LHCN-M2 (cell line): ENCODE data around the gene SORCS1. TPM values are rescaled to one million over a fixed set of nuclear protein-coding genes. Genes with fewer than 3 reads are reported as not detected.
"Not testable (repeated sequence)": the region's sequence is repeated elsewhere in the genome, so short reads cannot be mapped to it uniquely, and the experiment has no call there.

Experiments used
- DNase-seq: peaks from one replicate; pipeline ENCODE4 v3.0.0-alpha.2; 2012; ENCODE audit warnings: low read depth
- total RNA-seq: library from RNA; depleted of rRNA; stranded (reverse); fragments of >200 nt; gene quantifications from 2 replicates; pipeline ENCODE4 v1.2.3, GENCODE V29; 2014

SORCS1 gene
- total RNA-seq, 1 experiment from 2014 or later = not detected

DNA sequence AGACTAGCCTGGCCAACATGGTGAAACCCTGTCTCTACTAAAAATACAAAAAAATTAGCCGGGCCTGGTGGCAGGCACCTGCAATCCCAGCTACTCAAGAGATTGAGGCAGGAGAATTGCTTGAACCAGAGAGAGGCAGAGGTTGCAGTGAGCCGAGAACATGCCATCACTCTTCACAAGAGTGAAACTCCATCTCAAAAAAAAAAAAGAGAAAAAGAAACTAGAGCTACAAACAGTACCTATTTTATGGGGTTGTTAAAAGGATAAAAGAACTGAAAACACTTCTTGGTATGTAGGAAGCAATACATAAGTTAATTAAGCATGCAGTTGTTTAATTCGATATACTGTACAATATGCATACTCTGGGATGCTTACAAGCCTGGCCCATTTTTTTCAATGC, 216.9 kb downstream of the SORCS1 start:
- DNase-seq = no peak

DNA sequence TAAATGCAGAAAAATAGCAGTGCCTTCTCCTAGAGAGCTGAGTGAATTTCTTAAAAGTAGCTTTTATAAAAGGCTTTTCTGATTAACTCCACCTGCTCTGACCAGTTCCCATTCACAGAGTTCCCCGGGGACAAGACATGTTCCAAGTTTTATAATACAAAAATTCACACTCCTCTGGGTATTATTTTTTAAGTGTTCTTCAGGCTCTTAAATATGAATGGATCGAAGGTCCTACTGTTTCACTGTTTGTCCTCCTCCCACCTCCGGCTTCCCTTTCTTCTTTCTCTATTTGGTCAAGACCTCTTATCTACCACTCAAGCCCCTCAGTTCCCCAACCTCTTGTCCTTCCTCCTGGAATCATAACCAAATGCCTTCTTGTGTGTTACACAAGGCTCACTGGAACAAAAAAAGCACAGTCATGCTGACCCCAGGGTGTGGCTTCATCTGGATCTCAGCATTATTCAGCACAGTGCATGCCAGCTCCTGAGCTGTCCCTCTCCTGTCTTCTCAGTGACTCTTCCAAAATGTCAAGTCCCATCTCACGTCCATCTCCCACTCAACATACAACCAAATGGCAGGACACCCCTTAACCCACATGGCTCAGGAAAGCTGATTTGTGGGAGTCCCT, 222.4 kb downstream of the SORCS1 start:
- no peak for DNase-seq

DNA sequence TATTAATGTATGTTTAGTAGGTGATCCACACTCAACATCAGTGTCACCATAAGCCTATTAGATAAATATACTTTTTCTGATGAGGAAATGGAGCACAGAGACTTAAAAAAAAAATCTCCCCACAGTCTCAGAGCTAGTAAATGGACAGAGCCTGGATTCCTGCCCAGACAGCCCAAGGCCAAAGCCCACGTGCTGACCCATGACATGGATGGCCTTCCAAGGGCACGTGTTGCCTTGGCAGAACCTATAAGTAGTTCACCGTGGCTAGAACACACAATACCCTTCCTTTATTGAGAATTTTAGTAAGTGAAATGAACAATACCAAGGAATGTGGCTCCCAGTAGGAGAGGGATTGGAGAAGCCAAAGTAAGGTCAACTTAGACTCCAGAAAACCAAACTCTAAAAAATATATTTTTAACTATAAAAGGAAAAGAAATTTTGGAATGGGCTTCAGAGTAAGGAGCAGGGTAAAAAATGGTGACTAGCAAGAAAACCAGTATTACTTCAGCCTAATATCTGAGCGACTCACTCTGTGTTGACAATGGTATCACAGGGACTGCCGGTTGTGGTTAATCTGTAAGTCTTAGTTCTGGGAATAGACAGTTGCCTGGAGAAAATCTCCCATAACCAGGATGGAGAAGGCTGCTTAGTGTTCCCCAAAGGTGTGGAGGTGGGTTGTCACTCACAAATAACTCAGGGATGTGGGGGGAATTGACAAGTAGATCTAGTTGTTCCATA, 223.0 kb downstream of the SORCS1 start:
- DNase-seq = no peak

DNA sequence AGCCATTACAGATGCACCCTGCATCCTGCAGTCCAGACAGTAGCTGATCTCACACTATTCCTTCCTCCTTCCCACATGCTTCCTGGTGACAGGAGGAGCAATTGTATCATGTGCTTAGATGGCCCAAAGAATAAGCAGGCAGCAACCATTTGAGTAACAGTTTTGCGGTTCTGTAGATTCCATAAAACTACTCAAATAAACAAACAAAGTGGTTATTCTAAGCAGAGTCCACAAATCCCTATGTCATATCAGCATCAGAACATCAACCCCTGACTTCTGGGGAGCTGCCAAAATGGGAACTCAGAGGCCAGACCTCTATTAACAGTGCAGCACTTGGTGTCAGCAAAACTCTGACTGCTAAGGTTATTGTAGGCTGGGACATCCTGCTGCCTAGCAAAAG, 226.0 kb downstream of the SORCS1 start:
- DNase-seq = no peak

- no peak for DNase-seq
Measured at GRCh38 chr10:106935978-106936451, 228.5 kb downstream of the SORCS1 start.

DNA sequence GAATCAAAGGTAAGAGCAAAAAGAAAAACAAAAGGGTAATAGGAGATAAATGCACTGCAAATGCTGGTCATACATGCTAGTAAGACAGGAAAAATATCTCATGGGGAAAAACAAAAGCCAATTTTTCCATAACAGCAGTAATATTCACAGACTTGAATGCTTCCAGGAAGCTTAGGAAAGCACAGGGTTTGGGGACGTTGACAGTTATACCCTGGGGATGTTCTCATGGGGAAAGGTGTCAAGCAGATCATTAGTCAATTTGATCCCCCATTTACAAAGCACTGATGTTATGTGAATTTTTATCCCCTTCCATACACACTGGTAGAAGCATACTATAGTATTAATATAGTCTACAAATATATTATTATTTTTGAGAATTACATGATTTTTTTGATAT, 232.7 kb downstream of the SORCS1 start:
- no peak for DNase-seq

DNA sequence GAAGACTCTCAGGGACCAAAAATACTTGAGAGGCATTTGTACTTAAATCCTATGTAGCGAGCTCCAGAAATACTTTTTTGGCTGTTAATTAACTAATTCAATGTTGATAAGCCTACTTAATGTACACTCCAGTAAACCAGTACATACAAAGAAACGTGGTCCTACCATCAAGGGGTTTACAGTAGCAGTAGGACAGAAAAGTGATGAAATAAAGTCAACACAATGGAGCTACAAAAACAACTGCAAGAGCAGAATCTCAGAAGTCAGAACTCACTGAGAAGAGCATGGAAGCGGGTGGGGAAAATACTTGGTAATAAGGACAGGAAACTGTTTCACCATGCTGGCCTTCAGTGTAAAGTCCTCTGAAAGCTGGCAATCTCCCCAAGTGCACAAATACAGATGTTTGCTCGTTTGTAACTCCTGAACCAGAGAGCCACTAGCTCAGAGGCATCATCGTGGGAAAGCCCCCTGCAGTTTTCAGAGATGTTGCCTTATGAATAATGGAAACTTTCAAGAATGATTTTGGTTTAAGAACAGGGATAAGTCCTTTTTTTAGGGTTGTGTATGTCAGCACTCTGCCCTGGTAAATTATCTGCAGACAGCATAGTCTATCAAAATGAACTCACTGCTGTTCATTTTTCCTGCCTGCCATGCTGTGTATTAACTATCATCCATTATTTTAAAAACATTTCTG, 233.2 kb downstream of the SORCS1 start:
- DNase-seq = no peak

- no peak for DNase-seq
Measured at GRCh38 chr10:106930751-106931150, 233.8 kb downstream of the SORCS1 start.

DNA sequence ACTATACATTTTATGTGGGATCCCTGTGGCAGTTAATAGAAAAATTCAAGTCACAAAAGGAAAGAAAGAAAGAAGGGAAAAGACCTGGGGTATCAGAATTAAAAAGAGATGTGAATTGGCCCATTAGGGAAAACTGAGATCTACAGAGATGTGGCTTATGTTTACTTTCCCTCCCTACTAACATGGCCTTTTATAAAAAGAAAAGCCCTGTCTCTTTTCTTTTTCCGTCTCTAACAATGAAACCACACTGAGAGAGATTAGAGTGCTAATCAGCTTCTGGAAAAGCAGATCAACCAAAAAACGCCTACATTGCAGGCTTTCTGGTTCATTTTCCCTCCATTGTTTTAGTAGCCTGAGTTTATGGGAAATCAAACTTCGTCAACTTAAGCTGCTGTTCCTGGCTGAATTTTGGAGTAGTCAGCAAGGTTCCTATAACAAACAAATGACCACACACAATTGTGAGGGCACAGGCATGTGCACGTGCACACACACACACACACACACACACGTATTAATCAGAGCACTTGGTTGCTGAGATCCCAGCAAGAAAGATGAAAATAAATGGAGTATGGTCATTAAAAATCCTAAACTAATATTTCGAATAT, 235.1 kb downstream of the SORCS1 start:
- DNase-seq = no peak

GRCh38 chr10:106928151-106928550, 236.4 kb downstream of the SORCS1 start:
- not testable (repeated sequence) for DNase-seq

DNA sequence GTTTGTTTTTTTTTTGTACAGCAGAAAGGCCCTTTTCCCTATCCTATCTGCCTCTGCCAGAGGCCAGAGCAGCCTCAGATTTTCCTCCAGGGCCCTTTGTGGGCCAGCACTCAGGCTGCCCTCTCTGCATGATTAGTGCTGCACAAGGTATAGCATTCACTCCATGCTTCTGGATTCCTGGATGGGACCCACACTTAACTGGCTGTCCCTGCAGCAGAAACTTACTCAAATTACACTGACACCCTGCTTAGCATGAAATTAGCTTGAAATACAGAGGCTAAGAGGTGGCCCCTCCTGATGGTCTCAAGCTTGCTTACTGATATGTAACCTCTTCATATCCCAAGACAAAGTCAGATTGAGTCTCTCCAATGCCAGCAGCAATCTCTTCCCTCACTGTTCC, 239.3 kb downstream of the SORCS1 start:
- no peak for DNase-seq

DNA sequence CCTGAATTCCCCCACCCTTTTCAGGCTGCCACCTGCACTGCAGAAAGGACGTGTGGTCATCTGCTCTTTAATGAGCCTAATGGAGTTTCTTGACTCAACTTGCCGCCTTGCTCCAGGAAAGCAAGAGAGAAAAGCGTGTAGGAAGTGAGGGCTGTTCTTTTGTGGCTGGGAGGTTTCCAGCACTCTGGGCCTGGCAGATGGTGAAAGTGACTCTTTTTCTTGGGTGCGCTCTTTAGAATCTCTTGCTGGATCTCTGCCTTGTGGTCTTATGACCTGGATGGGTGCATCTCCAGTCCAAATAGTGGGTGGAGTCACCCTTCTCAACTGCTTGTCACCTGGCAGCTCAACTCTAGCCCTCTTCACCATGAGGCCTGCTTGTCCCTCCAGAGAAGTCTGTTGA, 244.0 kb downstream of the SORCS1 start:
- no peak for DNase-seq

DNA sequence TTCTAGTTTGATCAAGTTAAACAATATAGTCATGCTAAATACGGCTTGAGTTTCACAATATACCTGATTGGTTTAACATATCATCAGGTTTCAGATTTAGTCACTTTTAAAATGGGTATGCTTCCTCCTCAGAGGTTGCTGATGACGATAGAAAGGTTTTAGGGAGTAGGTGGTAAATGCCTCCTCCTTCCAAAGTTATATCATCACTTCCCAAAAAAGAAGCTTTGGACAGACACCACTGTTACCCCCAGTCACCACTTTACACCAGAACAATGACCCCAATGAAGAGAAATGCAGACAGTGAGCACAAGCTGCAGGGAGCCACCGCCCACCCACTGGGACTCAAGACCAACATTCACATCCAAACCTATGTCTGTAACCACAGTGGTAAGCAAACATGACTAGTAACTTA, 244.6 kb downstream of the SORCS1 start:
- no peak for DNase-seq

- no peak for DNase-seq
Measured at GRCh38 chr10:106917452-106918055, 247.0 kb downstream of the SORCS1 start.

DNA sequence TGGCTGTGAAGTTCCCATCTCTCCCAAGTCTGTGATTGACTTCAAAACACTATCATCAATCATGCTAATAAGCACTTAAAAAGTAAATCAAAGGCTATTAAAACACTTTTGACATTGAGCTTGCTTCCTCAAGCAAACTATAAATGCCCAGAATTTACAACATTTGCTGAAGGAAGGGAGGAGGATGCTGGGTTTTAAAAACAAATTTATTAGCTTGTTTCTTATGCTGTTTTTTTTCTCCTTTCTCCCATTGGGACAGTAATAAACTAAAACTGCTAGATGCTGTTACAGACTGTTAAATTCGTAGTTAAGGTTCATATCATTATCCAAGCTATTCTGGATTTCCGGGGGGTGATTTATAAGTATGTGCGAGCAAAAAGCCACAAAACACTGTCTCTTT, 250.5 kb downstream of the SORCS1 start:
- DNase-seq = no peak

DNA sequence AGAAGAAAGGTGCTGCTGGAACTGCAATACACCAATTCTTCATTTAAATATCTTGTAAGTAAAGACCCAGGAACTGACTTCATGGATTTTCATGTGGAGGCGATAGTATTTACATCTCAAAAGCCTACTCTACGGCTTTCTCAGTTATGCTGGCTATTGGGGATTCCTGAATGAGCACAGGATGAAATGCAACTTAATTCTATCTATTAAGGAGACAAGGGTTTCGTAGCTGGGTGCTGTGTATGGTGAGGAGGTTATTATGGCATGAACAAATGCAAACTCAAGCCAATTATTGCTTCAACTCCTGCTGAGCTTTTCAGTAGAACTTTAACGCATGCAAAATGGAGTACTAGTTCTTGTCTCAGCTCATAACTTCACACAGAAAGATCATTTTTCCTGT, 251.2 kb downstream of the SORCS1 start:
- DNase-seq = no peak

DNA sequence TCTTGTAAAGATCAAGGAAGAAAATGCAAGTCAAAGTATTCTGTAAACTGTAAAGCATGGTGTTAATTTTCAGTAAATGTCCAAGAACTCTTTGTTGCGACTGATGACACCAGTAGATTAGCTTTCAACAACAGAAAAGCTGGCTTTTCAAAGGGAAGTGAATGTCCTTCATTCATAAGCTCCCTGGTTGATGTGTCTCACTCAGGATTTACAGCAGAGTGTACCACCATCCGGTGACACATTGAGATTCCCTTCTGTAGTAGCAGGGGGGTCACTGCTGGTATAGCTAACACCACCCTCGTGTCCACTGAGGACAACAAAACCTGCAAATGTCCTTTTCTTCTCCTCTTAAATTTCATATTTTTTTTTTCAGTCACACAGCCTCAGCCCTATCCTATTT, 253.4 kb downstream of the SORCS1 start:
- DNase-seq = no peak

DNA sequence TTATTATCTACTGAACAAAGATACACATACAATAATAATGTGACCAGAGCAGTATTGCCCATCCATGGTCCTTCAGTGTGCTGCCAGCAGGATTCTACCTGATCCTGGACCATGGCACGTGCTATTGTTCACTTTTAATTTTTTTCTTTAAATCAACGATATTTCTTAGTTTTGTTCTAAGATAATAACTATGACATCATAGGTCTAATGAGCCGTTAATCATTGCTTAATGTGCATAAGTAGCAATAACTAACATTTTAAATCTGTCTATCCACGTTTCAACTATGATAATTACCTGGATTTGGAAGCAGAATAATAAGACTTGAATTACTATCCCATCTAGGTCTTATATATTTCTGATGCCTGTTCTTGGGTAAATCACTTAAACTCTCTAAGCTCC, 253.8 kb downstream of the SORCS1 start:
- DNase-seq = no peak

DNA sequence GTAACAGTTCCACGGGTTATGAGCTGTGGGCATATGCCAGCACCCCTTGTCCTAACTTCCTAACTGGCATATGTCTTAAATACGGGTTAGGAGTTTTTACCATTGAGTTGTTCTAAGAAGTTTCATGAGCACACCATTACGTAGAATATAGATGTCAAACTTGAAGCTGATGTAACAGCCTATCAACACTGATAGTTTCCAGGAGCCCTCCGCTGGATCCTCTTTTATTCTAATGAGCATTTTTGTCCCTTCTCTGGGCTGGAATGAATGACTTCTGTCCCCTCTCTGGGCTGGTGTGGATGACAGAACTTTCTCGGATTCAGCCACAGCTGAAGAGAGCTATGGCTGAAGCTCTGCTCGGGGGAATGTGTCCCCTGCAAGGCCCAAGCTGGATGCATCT, 256.3 kb downstream of the SORCS1 start:
- DNase-seq = no peak

DNA sequence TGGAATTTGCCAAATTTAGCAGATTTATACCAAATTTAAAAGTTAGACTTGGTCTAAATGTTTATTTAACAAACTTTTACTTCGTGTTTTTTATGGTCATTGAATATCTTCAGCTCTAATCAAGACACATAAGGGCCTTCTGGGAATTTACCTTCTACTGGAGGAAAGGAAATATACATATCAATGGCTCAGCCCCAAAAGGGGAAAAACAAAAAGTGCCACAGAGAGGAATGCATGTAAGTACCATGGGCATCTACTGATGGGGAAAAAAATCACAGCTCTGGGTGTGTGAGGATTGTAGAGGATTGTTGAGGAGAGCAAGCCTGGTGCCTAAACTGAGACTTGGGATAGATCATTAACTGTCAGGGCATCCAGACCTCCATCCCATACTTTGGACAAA, 260.3 kb downstream of the SORCS1 start:
- DNase-seq = no peak

DNA sequence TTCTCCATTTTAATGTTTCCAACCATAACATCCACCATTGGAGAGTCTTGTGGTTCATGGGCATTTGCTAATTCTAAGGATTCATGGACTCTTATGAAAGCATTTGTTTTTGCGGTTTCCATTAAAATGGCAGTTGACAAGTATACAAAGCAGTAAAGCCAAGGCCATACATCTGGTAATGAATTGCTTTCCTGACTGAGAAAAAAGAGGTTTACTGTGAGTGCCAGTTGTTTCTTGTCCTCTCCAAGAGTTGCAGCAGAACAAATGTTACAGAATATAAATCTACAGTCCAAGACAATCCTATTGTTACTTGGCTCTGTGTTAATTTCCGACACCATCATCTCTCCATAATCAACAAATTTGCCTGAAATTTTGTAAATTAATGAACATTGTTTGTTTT, 261.3 kb downstream of the SORCS1 start:
- DNase-seq = no peak
